Sigmoid colon (tissue), 4 donors: ENCODE results near the gene CDH18.

ENCODE experiments used
- EP300 ChIP-seq, 4 donors: sonication (generic); formaldehyde crosslinking; IDR thresholded peaks; one replicate each; pipeline ENCODE4 v1.6.1; 2017; ENCODE audit warnings: antibody characterized with exemption in 4 of 4
- POLR2A ChIP-seq, 2 donors: fragments of 450-650 bp; IDR thresholded peaks; one replicate each; pipeline ENCODE4 v1.6.1; 2016; ENCODE audit warnings: antibody characterized with exemption in 2 of 2, mild to moderate bottlenecking in 2 of 2, moderate library complexity in 2 of 2
- TF ChIP-seq, protein P1 (sequence below), 4 experiments: fragments of 450-650 bp in 3 of 4; fragments of 200-600 bp in 1 of 4; IDR thresholded peaks; one replicate each; pipeline ENCODE4 v1.5.1; 2016 to 2019; ENCODE audit warnings: antibody characterized with exemption in 4 of 4, mild to moderate bottlenecking in 3 of 4, moderate library complexity in 2 of 4

DNA sequence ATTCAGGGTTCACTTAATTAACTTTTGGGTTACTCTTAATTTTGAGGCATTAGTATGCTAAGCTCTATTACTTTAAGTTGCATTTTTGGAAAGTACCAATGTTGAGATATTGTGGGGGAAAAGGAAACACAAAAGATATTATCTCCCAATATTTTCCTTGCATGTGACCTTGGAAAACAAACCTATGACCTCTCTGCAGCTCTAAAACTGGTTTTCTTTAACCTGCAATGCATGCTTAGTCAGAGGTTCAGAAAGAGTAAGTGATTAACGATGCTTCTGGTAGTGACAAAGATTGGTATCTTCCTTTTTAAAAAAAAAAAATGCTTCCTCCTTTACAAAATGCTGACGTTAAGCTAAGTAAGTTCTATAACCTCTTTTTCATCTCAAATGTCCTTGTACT lies 44.9 kb upstream of the CDH18 start:
- TF ChIP-seq, protein P1, sequence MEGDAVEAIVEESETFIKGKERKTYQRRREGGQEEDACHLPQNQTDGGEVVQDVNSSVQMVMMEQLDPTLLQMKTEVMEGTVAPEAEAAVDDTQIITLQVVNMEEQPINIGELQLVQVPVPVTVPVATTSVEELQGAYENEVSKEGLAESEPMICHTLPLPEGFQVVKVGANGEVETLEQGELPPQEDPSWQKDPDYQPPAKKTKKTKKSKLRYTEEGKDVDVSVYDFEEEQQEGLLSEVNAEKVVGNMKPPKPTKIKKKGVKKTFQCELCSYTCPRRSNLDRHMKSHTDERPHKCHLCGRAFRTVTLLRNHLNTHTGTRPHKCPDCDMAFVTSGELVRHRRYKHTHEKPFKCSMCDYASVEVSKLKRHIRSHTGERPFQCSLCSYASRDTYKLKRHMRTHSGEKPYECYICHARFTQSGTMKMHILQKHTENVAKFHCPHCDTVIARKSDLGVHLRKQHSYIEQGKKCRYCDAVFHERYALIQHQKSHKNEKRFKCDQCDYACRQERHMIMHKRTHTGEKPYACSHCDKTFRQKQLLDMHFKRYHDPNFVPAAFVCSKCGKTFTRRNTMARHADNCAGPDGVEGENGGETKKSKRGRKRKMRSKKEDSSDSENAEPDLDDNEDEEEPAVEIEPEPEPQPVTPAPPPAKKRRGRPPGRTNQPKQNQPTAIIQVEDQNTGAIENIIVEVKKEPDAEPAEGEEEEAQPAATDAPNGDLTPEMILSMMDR (IDR thresholded peaks at IDR 0.05): no peak
- TF ChIP-seq POLR2A (IDR thresholded peaks at IDR 0.05) (no peak), EP300 (IDR thresholded peaks at IDR 0.05) (no peak)
